Stimulated activated CD8-positive, alpha-beta memory T cell treated with anti-CD3 and anti-CD28 coated beads, Interleukin-12 subunit alpha, Interleukin-12 subunit beta, amount 100 ng/mL, for 24 hours (primary cell): ENCODE measurements around the gene PHF3.

ENCODE experiments used
- DNase-seq: peaks from one replicate; pipeline ENCODE4 v3.0.0-alpha.2; 2020; ENCODE audit errors: extremely low read depth

PHF3 gene, protein sequence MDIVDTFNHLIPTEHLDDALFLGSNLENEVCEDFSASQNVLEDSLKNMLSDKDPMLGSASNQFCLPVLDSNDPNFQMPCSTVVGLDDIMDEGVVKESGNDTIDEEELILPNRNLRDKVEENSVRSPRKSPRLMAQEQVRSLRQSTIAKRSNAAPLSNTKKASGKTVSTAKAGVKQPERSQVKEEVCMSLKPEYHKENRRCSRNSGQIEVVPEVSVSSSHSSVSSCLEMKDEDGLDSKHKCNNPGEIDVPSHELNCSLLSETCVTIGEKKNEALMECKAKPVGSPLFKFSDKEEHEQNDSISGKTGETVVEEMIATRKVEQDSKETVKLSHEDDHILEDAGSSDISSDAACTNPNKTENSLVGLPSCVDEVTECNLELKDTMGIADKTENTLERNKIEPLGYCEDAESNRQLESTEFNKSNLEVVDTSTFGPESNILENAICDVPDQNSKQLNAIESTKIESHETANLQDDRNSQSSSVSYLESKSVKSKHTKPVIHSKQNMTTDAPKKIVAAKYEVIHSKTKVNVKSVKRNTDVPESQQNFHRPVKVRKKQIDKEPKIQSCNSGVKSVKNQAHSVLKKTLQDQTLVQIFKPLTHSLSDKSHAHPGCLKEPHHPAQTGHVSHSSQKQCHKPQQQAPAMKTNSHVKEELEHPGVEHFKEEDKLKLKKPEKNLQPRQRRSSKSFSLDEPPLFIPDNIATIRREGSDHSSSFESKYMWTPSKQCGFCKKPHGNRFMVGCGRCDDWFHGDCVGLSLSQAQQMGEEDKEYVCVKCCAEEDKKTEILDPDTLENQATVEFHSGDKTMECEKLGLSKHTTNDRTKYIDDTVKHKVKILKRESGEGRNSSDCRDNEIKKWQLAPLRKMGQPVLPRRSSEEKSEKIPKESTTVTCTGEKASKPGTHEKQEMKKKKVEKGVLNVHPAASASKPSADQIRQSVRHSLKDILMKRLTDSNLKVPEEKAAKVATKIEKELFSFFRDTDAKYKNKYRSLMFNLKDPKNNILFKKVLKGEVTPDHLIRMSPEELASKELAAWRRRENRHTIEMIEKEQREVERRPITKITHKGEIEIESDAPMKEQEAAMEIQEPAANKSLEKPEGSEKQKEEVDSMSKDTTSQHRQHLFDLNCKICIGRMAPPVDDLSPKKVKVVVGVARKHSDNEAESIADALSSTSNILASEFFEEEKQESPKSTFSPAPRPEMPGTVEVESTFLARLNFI (N-terminal part only)

GRCh38 chr6:63635588-63636517 is at the start of gene PHF3:
Gene PHF3, plus strand, starts transcription at chr6:63635802. Its CDS starts 10,750 bp downstream, at chr6:63646552.
- peak; percentile 83 for DNase-seq

GRCh38 chr6:63589952-63590411 is 45.6 kb upstream of the PHF3 start:
- DNase-seq: no peak

DNA sequence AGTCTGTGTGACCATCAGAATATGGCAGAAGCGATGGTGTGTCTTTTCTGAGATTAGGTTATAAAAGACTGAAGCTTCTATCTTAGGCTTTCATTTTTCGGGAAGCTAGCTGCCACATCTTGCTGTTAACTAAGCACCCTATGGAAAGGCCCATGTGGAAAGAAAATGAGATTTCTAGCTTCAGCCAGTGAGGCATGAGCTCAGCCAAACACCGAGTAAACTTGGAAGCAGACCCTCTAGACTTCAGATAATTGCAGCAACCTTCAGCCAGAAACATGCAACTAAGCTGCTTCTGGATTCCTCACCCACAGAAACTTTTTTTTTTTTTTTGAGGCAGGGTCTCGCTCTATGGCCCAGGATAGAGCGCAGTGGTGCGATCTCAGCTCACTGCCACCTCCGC is 42.7 kb upstream of the PHF3 start:
- no peak for DNase-seq

DNA sequence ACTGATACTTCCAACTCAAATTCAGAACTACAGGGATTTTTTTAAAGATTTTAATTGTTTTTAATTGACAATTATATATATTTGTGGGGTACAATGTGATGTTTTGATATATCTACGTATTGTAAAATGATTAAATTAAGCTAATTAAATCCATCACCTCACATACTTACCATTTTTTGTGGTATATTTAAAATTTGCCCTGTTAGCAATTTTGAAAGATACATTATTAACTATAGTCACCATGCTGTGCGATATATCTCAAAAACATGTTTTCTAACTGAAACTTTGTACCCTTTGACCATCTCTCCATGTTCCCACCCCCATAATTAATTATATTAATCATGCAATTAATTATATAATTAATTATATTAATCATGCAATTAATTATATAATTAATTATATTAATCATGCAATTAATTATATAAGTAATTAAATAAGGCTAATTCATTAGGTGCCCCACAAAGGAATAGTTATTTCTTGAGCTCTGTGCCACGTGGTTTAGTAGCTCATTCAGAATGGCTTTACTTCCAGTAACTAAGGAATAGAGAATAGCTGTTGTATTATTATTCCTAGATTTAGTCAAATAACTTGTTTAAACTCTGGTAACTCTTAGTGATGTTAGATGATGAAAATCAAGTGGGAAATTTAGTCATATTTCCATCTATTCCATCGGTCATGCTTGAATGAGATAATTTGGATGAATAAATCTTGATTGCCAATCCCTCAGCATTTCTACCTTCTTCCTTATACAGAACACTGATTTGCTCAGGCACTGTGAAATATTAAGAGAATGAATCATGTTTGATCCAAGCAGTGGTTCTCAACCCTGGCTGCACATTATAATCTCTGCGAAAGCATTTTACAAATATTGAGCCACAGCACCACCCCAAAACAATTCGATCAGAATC is 38.2 kb upstream of the PHF3 start:
- no peak for DNase-seq

- DNase-seq: no peak
These were observed 37.3 kb upstream of the PHF3 start for GRCh38 chr6:63598049-63599036.

GRCh38 chr6:63599243-63599642 is 36.4 kb upstream of the PHF3 start:
- no peak for DNase-seq

DNA sequence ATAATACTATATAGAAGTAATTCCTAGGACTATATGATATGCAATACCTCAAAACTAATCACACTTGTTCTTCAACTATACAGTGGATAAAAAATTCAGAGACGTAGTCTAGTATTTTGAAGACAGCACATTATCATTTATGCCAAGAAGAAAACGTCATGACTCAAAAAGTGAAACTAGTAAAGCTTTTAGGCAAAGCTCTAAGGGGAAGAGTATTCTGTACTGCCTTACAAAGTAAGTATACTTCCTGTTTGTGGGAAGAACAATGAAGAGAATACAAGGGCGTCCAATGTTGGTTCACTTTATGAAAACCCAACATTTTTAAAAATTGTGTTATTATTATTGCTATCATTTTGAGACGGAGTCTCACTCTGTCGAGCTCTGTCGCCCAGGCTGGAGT is 35.5 kb upstream of the PHF3 start:
- DNase-seq: no peak

DNA sequence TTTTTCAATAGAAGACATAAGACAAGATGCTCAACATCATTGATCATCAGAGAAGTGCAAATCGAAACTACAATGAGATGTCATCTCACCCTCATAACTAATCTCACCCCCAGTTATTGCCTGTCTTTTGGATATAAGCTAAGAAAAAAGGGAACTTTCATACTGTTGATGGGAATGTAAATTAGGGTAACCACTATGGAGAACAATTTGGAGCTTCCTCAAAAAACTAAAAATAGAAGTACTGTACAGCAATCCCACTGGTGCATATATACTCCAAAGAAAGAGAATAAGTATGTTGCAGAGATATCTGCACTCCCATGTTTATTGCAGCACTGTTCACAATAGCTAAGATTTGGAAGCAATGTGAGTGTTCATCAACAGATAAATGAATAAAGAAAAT is 26.4 kb upstream of the PHF3 start:
- no peak for DNase-seq

GRCh38 chr6:63610944-63611343 is 24.7 kb upstream of the PHF3 start:
- no peak for DNase-seq

DNA sequence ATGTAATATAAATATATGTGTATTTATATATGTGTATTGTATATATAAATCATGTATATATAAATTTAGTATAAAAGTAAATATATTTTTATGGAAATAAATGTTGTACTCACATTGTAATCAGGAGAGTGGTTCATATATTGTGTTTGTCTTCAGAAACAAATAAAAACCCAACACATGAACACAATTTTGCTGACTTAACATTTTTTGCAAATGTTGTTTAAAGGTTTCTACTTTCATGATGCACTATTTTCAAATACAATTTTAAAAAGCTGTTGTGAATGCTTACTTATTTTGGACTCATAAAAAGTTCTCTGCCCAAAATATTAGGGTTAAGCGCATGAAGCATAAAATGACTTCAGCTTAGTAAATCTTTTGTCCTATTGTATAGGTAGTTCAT is 24.0 kb upstream of the PHF3 start:
- no peak for DNase-seq

DNA sequence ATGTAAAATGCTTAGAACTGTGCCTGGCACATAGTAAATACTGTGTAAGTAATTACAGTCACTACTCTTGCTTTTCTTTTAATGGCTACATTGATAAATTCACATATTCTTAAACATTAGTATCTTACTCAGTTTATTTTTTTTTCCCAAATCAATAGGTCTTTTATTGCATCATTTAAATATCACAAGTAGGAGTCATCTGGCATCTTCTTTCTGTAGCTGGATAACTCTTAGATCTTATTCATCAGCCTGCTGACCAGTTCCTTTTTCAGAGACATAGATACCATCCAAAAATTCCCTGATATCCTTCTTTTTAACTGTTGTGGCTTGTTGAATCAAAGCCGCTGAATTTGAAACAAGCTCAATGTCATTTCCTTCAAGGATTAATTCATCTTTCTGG is 20.0 kb upstream of the PHF3 start:
- DNase-seq: no peak

GRCh38 chr6:63624091-63624490 is 11.5 kb upstream of the PHF3 start:
- no peak for DNase-seq

- DNase-seq: no peak
These were observed 5.1 kb upstream of the PHF3 start for GRCh38 chr6:63630466-63630865.

DNA sequence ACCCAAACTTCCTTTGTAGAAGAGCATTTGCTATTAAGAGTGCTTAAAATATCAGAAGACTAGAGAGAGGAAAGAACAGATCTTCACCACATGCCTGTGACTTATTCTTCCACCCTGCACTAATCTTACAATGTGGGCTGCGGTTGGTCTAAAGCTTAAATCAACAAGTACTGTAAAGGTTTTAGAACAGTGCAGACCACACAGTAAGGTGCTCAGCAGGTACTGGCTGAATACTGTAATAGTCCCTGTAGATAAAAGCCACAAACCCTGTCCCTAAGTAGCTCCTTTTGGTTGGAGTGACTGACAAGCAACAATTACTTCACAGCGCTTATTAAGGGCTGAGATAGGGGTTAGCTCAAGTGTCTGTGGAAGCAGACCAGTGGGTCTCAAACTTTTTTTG is 972 bp upstream of the PHF3 start:
- DNase-seq: no peak

DNA sequence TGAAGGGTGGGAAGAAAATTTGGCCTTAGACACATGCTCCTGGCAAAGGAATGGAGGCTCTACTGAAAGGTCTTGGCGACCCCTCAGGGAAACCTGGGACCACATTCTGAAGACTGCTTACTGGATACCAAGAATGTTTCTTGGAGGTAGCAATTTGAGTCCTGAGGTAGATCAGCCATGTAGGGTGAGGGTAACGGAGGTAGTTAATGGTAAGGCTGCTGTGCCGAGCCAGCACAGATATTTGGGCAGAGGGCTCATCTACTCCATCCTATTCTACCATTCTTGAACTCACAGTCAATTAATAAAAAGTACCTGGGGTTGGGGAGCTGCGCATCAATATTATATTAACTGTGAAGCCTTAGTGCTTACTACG is 401 bp upstream of the PHF3 start:
- DNase-seq: no peak

DNA sequence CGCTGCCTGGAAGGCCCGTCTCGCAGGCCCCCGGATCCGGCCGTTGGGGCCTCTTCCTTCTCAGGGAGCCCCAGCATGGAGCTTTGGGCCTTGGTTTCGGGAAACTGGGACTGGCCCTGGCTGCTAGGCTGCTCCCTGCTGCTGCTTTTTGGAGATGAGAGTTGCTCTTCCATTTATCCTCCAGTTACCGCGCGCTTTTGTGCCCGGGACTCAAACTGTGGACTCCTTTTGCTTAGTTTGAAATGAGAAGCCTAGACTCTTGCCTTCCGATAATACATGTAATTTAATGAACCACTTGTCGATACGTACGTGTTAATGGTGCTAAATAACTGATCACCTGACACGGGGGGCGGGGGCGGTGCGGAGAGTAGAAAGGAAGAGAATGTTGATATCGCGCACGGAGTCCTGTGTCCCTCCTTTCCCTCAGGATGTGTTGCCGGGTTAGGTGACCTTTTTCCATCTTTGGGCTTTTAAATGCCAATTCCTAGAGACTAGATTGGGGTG is 968 bp downstream of the PHF3 start:
- DNase-seq: peak; percentile 27

DNA sequence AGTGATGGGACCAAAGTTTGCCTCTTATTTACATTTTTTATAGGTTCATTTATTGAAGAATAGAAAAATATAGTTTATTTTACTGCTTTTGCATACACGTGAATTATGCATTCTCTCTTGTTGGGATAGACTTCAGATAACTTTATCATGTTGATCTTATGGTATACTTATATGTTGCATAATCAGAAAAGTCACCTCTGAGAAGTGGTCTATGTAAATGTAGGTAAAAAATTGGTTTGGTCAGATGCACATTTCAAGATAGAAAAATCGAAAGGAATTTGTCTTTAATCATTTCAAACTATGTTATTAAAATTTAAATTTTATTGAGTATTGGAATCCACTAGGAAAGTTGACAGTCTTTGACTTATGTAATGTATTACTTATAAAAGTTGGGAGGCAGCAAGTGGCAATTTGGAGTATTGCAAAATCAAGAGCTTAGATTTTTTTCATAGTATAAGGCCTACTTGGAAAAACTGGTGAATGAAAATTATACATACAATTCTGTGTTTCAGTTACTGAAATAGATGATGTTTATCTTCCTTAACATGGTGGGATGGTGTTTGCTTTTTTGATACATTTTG is 2.4 kb downstream of the PHF3 start:
- no peak for DNase-seq

DNA sequence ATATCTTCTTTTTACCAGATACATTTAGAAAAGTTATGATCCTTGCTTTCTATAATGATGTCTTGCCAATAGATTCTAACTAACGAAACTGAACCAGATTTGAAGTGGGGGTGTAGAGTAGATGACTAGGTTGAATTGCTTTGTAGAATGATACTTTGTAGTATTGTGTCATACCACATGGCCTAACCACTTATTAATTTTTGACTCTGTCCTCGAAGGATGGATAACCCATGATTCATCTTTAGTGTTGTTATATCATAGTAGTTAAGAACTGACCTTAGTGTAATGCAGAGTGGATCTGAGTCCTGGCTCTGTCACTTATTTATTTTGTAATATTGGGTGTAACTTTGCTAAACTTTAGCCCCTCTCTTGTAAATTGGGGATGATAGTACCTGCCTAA is 4.5 kb downstream of the PHF3 start:
- DNase-seq: no peak
